ENCODE measurements around the gene MAPKAPK2.
"Not testable (repeated sequence)": the region's sequence is repeated elsewhere in the genome, so short reads cannot be mapped to it uniquely, and the experiment has no call there.

Gene MAPKAPK2

GRCh38 chr1:206684478-206685333 is at the start of gene MAPKAPK2:
Gene MAPKAPK2 (plus strand): TSS chr1:206684905. CDS start chr1:206685230, 325 bp downstream.
- no peak for DNase-seq

- peak; percentile 97 for DNase-seq
Measured at GRCh38 chr1:206635080-206635977, 49.4 kb upstream of the MAPKAPK2 start, which contains the start of gene DYRK3. Gene DYRK3 (plus strand): TSS chr1:206635536. CDS start chr1:206635704, 168 bp downstream.

GRCh38 chr1:206635978-206636345 is 48.7 kb upstream of the MAPKAPK2 start:
- no peak for DNase-seq

GRCh38 chr1:206636671-206637070 is 48.0 kb upstream of the MAPKAPK2 start:
- DNase-seq, result no peak

- no peak for DNase-seq
Measured at GRCh38 chr1:206637605-206638004, 47.1 kb upstream of the MAPKAPK2 start.

- DNase-seq, result not testable (repeated sequence)
Measured at GRCh38 chr1:206642074-206642473, 42.6 kb upstream of the MAPKAPK2 start.

GRCh38 chr1:206643118-206643698 is 41.5 kb upstream of the MAPKAPK2 start:
- DNase-seq, result no peak

GRCh38 chr1:206646504-206646903 is 38.2 kb upstream of the MAPKAPK2 start:
- DNase-seq, result no peak

GRCh38 chr1:206647224-206647623 is 37.5 kb upstream of the MAPKAPK2 start:
- no peak for DNase-seq

- no peak for DNase-seq
Measured at GRCh38 chr1:206649261-206649921, 35.3 kb upstream of the MAPKAPK2 start.

GRCh38 chr1:206651014-206651413 is 33.7 kb upstream of the MAPKAPK2 start:
- no peak for DNase-seq

- no peak for DNase-seq
Measured at GRCh38 chr1:206651958-206652890, 32.5 kb upstream of the MAPKAPK2 start.

GRCh38 chr1:206653715-206654459 is 30.8 kb upstream of the MAPKAPK2 start:
- no peak for DNase-seq

GRCh38 chr1:206654828-206655227 is 29.9 kb upstream of the MAPKAPK2 start:
- no peak for DNase-seq

GRCh38 chr1:206655471-206655882 is 29.2 kb upstream of the MAPKAPK2 start:
- DNase-seq, result no peak

GRCh38 chr1:206656936-206657335 is 27.8 kb upstream of the MAPKAPK2 start:
- no peak for DNase-seq

- no peak for DNase-seq
Measured at GRCh38 chr1:206657751-206658150, 27.0 kb upstream of the MAPKAPK2 start.

- no peak for DNase-seq
Measured at GRCh38 chr1:206658264-206658980, 26.3 kb upstream of the MAPKAPK2 start.

GRCh38 chr1:206658981-206659273 is 25.8 kb upstream of the MAPKAPK2 start:
- DNase-seq, result no peak

- DNase-seq, result no peak
Measured at GRCh38 chr1:206660136-206660535, 24.6 kb upstream of the MAPKAPK2 start.
